Mesendoderm (in vitro differentiated cells): ENCODE results near the gene EPHA1. TPM values are rescaled to one million over a fixed set of nuclear protein-coding genes. Genes with fewer than 3 reads are reported as not detected.

Experiments used
- DNase-seq: peaks from one replicate; pipeline ENCODE4 v3.0.0; 2013
- H2AK5ac ChIP-seq: 2 replicates; pipeline ENCODE4 v1.6.1; 2013; ENCODE audit warnings: low read length, inconsistent platforms
- H2BK120ac ChIP-seq: 2 replicates; pipeline ENCODE4 v1.6.1; 2013; ENCODE audit warnings: low read depth, mild to moderate bottlenecking, low read length, moderate library complexity, mixed read lengths
- H2BK15ac ChIP-seq: replicated peaks from 2 replicates; pipeline ENCODE4 v1.6.1; 2013; ENCODE audit warnings: low read depth, mild to moderate bottlenecking, moderate library complexity
- H2BK5ac ChIP-seq: 2 replicates; pipeline ENCODE4 v1.6.1; 2013; ENCODE audit warnings: low read length, inconsistent platforms
- H3K18ac ChIP-seq: 2 replicates; pipeline ENCODE4 v1.6.1; 2013; ENCODE audit warnings: mild to moderate bottlenecking, low read length, mixed read lengths
- H3K23ac ChIP-seq: one replicate; pipeline ENCODE4 v1.6.1; 2013; ENCODE audit warnings: low read length
- H3K27ac ChIP-seq: 2 replicates; pipeline ENCODE4 v1.5.1; 2013; ENCODE audit warnings: low read depth, mild to moderate bottlenecking, inconsistent platforms, low read length, moderate library complexity
- H3K27me3 ChIP-seq: 2 replicates; pipeline ENCODE4 v1.6.1; 2013; ENCODE audit warnings: low read length, control low read depth, mild to moderate bottlenecking, inconsistent platforms; ENCODE audit not compliant: insufficient read depth, poor library complexity
- H3K36me3 ChIP-seq: 2 replicates; pipeline ENCODE4 v1.6.1; 2013; ENCODE audit warnings: low read length, inconsistent platforms; ENCODE audit not compliant: control insufficient read depth, insufficient read depth
- H3K4ac ChIP-seq: one replicate; pipeline ENCODE4 v1.6.1; 2013; ENCODE audit warnings: low read depth, mild to moderate bottlenecking, low read length, moderate library complexity
- H3K4me1 ChIP-seq: 2 replicates; pipeline ENCODE4 v1.6.1; 2013; ENCODE audit warnings: low read depth, low read length, inconsistent platforms; ENCODE audit not compliant: control insufficient read depth
- H3K4me2 ChIP-seq: 2 replicates; pipeline ENCODE4 v1.6.1; 2013; ENCODE audit warnings: low read length
- H3K4me3 ChIP-seq: 2 replicates; pipeline ENCODE4 v1.5.1; 2013; ENCODE audit warnings: mild to moderate bottlenecking, low read length
- H3K56ac ChIP-seq: one replicate; pipeline ENCODE4 v1.6.1; 2013; ENCODE audit warnings: low read length
- H3K79me1 ChIP-seq: 2 replicates; pipeline ENCODE4 v1.6.1; 2013; ENCODE audit warnings: low read length, inconsistent platforms
- H3K79me2 ChIP-seq: 2 replicates; pipeline ENCODE4 v1.6.1; 2013; ENCODE audit warnings: mild to moderate bottlenecking, low read length; ENCODE audit not compliant: control insufficient read depth, insufficient read depth
- H3K9ac ChIP-seq: 2 replicates; pipeline ENCODE4 v1.6.1; 2013; ENCODE audit warnings: low read length, inconsistent platforms
- H4K5ac ChIP-seq: one replicate; pipeline ENCODE4 v1.6.1; 2013; ENCODE audit warnings: low read length
- H4K8ac ChIP-seq: one replicate; pipeline ENCODE4 v1.6.1; 2013; ENCODE audit warnings: low read depth, mild to moderate bottlenecking, control low read depth, low read length, moderate library complexity
- WGBS: extraction: QIAGEN DNeasy Blood & Tissue Kit; methylation state at CpG from one replicate; pipeline ENCODE4 v1.1.7; 2013; ENCODE audit warnings: low lambda C conversion rate, missing lambda C conversion rate; ENCODE audit not compliant: insufficient coverage; ENCODE audit errors: extremely low coverage; 5-methylcytosine and 5-hydroxymethylcytosine counted together
- polyA plus RNA-seq, 2 experiments: library from polyadenylated mRNA; stranded (reverse); fragments of 200-250 nt; gene quantifications; one replicate each; pipeline ENCODE4 v1.2.3, GENCODE V29; 2013

EPHA1 gene
- polyA plus RNA-seq (2013, experiment 1 of 2) = 85.6 TPM
- 80.8 TPM for polyA plus RNA-seq (2013, experiment 2 of 2)

DNA sequence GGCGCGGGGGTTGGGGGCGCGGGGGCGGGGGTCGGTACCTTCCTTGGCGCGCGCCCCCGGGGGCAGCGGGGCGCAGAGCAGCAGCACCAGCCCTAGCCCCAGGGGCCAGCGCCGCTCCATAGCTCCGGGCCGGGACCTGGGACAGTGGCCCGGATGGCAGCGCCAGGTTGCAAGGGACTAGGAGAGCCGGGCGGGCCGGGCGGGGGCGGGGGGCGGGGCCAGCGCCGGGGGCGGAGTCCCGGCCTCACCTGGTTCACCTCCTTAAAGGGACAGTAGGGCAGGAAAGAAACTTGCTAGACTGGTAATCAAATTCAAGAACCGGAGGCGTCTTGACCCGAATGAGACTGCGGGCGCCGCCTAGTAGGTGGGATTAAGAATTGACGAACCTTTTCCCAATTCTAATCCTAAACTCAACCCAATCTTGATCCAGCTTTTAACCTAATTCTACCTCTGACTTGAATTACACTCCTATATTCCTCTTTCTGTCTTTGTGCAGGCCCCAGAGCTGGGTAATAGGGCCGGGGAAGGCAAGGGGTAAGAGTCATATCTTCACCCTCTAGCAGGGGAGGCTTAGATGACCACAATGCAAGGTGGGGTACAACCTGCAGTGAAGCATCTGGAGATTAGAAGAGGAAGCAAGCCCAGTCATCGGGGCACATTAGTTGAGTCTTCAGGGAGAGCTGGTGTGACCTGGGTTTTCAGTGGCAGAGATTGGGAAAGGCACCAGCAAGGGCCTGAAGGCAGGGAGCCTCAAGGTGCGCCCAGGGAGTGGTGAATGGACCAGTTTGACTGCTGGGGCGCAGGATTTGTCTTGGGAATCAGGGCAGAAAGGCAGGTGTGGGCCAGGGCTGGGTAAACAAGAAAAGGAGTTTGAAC lies at the start of gene EPHA1:
TSS of gene EPHA1 (minus strand) at position 171 of the 876 bp plus-strand sequence. CDS start at position 120, 51 bp downstream.
- Histone ChIP-seq H2BK5ac (peak within 1 kb of the TSS; percentile 96), H4K5ac (no peak within 1 kb of the TSS), H3K18ac (peak within 1 kb of the TSS; percentile 52), H3K4me3 (peak within 1 kb of the TSS; percentile 96), H3K9ac (peak within 1 kb of the TSS; percentile 97), H3K79me1 (peaks cover 16% of the 10 kb centered on the region), H2BK120ac (no peak within 1 kb of the TSS), H3K79me2 (peaks cover 28% of the 10 kb centered on the region), H3K4me2 (peak within 1 kb of the TSS; percentile 64), H4K8ac (no peak within 1 kb of the TSS), H3K23ac (peak within 1 kb of the TSS; percentile 89), H2AK5ac (peak within 1 kb of the TSS; percentile 90), H3K27me3 (no peaks in the 10 kb centered on the region), H3K4me1 (peaks cover 29% of the 10 kb centered on the region), H3K56ac (peak within 1 kb of the TSS; percentile 99), H3K36me3 (no peaks in the 10 kb centered on the region), H2BK15ac (no peak within 1 kb of the TSS), H3K4ac (peak within 1 kb of the TSS; percentile 28), H3K27ac (peak within 1 kb of the TSS; percentile 93)
- peak; percentile 96 for DNase-seq
- WGBS = no CpG with 5 or more reads among the region's 39 CpGs

DNA sequence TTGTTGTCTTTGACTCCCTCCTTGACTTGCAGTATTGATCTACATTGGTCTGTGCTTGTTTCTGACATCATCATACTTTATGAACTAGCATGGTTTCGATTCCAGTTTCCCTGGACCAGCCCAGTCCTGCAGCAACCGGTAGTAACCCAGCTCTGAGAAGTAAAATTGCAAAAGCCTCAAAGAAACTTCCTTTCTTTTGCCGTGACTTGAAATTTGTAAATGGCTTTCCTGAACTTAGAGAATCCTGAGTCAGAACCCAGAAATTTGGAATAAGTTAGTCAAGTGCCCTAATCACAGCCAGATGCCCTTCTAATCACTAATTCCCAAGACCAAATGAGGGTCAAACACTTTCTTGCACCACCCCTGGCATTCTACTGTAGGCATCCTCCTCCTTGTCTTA lies 49.6 kb upstream of the EPHA1 start:
- H3K4me3 ChIP-seq = no peak overlapping the region
- no peak overlapping the region for H3K27ac ChIP-seq
- H3K56ac ChIP-seq = no peak overlapping the region
- no peaks in the 10 kb centered on the region for H3K36me3 ChIP-seq
- H3K9ac ChIP-seq = no peak overlapping the region
- H3K4me2 ChIP-seq = no peak overlapping the region
- no peak overlapping the region for H3K18ac ChIP-seq
- no peak overlapping the region for H2BK5ac ChIP-seq
- H3K4me1 ChIP-seq = no peaks in the 10 kb centered on the region
- H2AK5ac ChIP-seq = no peak overlapping the region
- H4K8ac ChIP-seq = no peak overlapping the region
- no peak overlapping the region for H3K4ac ChIP-seq
- no peaks in the 10 kb centered on the region for H3K79me1 ChIP-seq
- H3K23ac ChIP-seq = no peak overlapping the region
- H3K27me3 ChIP-seq = no peaks in the 10 kb centered on the region
- H2BK120ac ChIP-seq = no peak overlapping the region
- no CpG with 5 or more reads among the region's 3 CpGs for WGBS
- H2BK15ac ChIP-seq = no peak overlapping the region
- H4K5ac ChIP-seq = no peak overlapping the region
- DNase-seq = no peak
- H3K79me2 ChIP-seq = no peaks in the 10 kb centered on the region

DNA sequence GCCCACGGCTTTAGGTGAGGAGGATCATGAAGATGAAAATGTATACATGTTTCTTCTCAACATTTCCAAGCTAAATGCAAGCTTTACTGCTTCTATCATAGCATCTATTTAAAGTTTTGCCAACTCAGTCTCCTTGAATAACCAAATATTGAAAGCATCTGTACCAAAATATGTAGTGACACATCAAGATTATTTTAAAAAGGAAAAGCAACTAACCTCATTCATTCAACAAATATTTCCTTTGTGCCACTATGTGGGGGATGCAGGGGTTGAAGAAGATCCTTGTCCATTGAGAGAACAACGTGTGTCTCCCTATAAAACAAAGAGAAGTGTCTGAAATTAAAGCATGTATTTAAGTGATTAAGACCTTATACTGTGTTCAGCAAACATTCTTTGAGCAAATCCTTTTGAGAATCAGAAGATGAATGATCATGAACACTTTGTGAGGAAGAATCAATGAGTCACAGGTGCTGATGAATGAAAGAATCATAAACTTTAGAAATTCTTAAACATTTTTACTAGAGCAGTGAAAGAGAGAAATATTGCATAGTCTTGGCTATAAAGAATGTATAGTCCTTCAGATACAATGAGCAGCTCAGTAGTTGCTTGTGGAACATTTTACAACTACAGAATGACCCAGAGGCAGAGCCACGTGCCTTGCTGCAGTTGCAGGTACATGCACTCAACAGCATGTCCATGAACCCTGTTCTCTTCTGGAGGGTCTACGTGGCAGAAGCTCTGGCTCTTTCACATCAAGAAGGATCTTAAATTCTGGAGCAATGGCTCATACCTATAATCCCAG lies 48.5 kb upstream of the EPHA1 start:
- no peak overlapping the region for H2BK120ac ChIP-seq
- no peak overlapping the region for H4K8ac ChIP-seq
- no peaks in the 10 kb centered on the region for H3K4me1 ChIP-seq
- no peak overlapping the region for H2AK5ac ChIP-seq
- H3K4me2 ChIP-seq = no peak overlapping the region
- H3K27ac ChIP-seq = no peak overlapping the region
- no peak overlapping the region for H3K9ac ChIP-seq
- DNase-seq = no peak
- H3K18ac ChIP-seq = no peak overlapping the region
- no peaks in the 10 kb centered on the region for H3K36me3 ChIP-seq
- no peak overlapping the region for H3K56ac ChIP-seq
- no peak overlapping the region for H2BK5ac ChIP-seq
- no peak overlapping the region for H3K4me3 ChIP-seq
- no peak overlapping the region for H3K4ac ChIP-seq
- H4K5ac ChIP-seq = no peak overlapping the region
- no peaks in the 10 kb centered on the region for H3K79me1 ChIP-seq
- H2BK15ac ChIP-seq = no peak overlapping the region
- H3K79me2 ChIP-seq = no peaks in the 10 kb centered on the region
- WGBS = no CpG with 5 or more reads among the region's 4 CpGs
- no peaks in the 10 kb centered on the region for H3K27me3 ChIP-seq
- H3K23ac ChIP-seq = no peak overlapping the region

- no peak overlapping the region for H3K18ac ChIP-seq
- H3K4me3 ChIP-seq = no peak overlapping the region
- H3K9ac ChIP-seq = no peak overlapping the region
- H2BK15ac ChIP-seq = no peak overlapping the region
- no peak overlapping the region for H3K23ac ChIP-seq
- H2BK120ac ChIP-seq = no peak overlapping the region
- no peak overlapping the region for H3K4ac ChIP-seq
- H3K79me2 ChIP-seq = no peaks in the 10 kb centered on the region
- no peak overlapping the region for H3K56ac ChIP-seq
- WGBS = no CpG with 5 or more reads among the region's 4 CpGs
- no peaks in the 10 kb centered on the region for H3K36me3 ChIP-seq
- H3K4me2 ChIP-seq = no peak overlapping the region
- no peaks in the 10 kb centered on the region for H3K27me3 ChIP-seq
- H3K27ac ChIP-seq = no peak overlapping the region
- no peak overlapping the region for H4K8ac ChIP-seq
- no peak overlapping the region for H2AK5ac ChIP-seq
- no peaks in the 10 kb centered on the region for H3K4me1 ChIP-seq
- no peak overlapping the region for H4K5ac ChIP-seq
- H2BK5ac ChIP-seq = no peak overlapping the region
- no peaks in the 10 kb centered on the region for H3K79me1 ChIP-seq
- DNase-seq = no peak
Measured at GRCh38 chr7:143455942-143456341, 47.3 kb upstream of the EPHA1 start.

DNA sequence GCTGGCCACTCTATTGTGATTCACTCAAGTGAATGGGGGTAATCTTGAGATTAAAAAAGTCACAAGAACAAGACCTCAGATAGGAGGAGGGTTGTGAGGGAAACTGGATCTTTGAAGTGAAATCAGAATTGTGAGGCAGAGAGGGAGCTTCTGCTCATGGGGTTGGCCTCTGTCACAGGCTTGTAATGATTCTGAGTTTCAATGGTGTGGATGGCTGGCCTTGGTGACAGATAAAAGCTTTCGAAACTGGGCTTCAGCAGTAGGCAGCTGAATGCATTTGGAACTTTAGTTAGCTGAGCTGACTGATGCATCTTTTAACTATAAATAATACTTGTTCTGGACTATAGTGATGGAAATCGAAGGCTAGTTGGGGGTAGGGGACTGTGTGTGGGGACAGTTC lies 46.8 kb upstream of the EPHA1 start:
- WGBS = no CpG with 5 or more reads among the region's 2 CpGs
- Histone ChIP-seq H2AK5ac (no peak overlapping the region), H3K79me1 (no peaks in the 10 kb centered on the region)

More for the DNA sequence above, 46.8 kb upstream of the EPHA1 start:
- Histone ChIP-seq H4K5ac (no peak overlapping the region), H2BK120ac (no peak overlapping the region), H4K8ac (no peak overlapping the region), H3K9ac (no peak overlapping the region), H3K4me2 (no peak overlapping the region), H3K4ac (no peak overlapping the region), H3K27ac (no peak overlapping the region), H3K23ac (no peak overlapping the region), H3K79me2 (no peaks in the 10 kb centered on the region), H3K27me3 (no peaks in the 10 kb centered on the region), H3K4me3 (no peak overlapping the region), H3K4me1 (no peaks in the 10 kb centered on the region), H2BK5ac (no peak overlapping the region), H2BK15ac (no peak overlapping the region), H3K18ac (no peak overlapping the region), H3K36me3 (no peaks in the 10 kb centered on the region), H3K56ac (no peak overlapping the region)
- no peak for DNase-seq
